GM12892 (cell line): Measurements from ENCODE around the gene DAPK1.

Source experiments
- DNase-seq: peaks from one replicate; pipeline ENCODE4 v3.0.0; 2011; ENCODE audit not compliant: insufficient read length
- FAIRE-seq: peaks from 2 replicates; lab custom pipeline; 2011; peaks lifted over from hg19 to GRCh38; lab: Jason Lieb, UNC
- POLR2A ChIP-seq: IDR thresholded peaks from 2 replicates; pipeline ENCODE4 v1.6.1; 2011; ENCODE audit warnings: low read depth, low read length, control low read depth
- POLR2AphosphoS5 ChIP-seq: IDR thresholded peaks from 2 replicates; pipeline ENCODE4 v1.6.1; 2011; ENCODE audit warnings: low read depth, low read length, control low read depth
- TAF1 ChIP-seq: IDR thresholded peaks from 2 replicates; pipeline ENCODE4 v1.6.1; 2011; ENCODE audit warnings: low read depth, mild to moderate bottlenecking, control low read depth, low read length, borderline replicate concordance

The DAPK1 gene

DNA sequence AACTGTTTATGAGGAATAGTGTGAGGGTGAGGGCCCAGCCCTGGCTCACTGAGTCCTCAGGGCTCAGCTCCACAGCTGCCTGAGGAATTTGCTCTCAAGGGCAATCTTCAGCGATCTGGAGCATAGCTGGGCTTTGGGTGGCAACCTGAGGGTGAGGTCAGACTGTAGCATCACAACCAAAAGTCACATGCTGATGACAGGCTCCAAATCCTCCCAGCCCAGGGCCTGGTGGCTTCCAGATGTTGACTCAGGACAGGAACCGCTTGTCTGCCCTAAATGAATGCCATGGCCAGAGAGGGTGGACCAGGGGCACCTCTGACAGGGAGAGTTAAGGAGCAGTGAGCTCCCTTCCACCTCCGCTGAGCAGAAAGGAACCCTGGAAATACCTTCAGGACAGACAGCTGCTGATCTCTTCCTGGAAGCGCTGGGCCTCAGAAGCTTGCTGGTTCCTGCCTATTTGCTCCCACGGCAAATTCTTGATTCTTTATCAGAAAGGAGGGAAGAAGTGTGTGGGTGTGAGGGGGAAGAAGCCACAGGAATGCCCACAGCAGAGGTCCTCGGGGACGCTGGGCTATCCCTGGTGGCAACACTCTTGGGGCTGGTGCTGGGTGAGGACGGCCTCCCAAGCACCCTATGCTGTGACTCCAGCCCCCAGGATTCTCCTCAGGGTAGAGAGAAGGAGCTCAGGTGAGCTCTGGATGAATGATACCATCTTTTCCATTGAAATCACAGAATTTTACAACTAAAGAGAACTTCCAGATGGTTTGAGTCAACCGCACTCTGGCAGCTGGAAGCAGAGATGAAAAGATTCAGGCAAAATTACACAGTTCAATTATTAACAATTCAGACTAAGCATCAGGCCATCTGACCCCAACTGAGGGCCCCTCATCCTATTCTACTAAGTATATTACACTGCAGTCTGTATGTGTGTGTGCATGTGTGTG is 214.5 kb downstream of the DAPK1 start:
- DNase-seq (no peak), FAIRE-seq (no peak)
- TF ChIP-seq POLR2A, result no peak
- TF ChIP-seq POLR2AphosphoS5, result no peak
- no peak for TF ChIP-seq TAF1

- FAIRE-seq, result no peak
- DNase-seq, result no peak
- TF ChIP-seq TAF1, result no peak
- no peak for TF ChIP-seq POLR2A
- TF ChIP-seq POLR2AphosphoS5, result no peak
Observed at GRCh38 chr9:87712801-87713277, 215.2 kb downstream of the DAPK1 start.

DNA sequence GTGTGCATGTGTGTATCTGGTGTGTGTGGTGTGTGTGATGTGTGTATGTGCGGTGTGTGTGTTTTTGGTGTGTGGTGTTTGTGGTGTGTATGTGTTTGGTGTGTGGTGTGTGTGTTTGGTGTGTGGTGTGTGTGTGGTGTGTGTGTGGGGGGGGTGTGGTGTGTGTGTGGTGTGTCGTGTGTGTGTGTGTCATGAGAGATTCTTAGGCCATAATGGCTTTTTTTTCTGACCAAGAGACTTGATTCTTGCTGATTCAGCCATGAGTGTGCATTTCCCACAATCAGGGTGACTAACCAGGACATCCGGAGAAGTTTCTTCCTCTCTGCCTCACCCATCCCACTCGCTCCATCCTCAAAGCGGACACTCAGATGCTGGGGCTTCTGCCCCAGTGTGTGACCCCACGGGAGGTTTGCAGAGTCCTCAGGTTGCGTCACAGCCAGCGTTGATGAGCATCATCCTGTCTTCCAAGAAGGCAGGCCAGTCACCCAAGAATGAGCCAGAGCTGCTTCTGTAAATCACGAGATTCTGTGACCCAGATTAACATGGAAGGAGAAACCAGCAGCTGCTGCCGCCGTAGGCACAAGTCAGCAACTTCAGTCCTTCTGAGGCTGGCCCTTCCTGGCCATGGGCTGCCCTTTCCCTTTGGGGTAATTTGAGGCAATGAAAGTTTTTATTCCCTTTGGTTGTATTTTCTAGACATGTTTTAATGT is 215.8 kb downstream of the DAPK1 start:
- DNase-seq, result no peak
- no peak for FAIRE-seq

DNA sequence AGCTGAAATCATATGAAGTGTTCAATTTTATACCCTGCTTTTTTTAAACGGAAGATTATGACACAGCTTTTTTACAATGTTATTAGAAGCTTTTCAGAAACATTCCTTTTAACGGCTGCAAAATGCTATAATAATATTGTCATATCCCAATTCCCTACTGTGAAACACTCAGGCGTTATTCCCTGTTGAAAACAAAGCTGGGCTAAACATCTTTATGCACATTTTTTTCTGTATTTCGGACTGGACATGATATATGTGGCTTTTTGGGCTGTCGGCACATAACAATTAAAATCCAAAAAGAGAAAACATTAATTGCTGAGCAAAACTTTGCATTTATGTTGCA is 216.3 kb downstream of the DAPK1 start:
- FAIRE-seq, result no peak
- DNase-seq, result no peak
- TF ChIP-seq TAF1, result no peak
- TF ChIP-seq POLR2AphosphoS5, result no peak
- TF ChIP-seq POLR2A, result no peak

More for the DNA sequence above, 215.8 kb downstream of the DAPK1 start:
- TF ChIP-seq POLR2A (no peak), TAF1 (no peak), POLR2AphosphoS5 (no peak)

DNA sequence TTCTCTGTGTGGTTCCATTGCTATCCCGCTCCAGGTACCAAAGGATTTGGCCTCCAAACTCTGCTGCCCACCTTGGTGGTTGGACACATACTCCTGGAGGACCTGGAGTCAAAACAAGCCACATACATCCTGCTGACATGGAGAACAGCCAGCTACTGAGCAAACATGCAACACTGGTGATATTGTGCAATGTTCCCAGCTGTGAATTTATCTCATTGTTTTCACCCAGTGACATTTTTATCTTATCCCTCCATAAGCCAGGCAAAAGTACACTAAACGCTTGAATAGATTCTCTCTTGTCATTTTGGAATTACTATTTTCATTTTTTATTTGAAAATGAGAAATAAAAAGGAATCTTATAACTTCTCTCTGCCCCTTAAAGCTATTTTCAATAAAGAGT is 217.2 kb downstream of the DAPK1 start:
- DNase-seq (no peak), FAIRE-seq (no peak)
- no peak for TF ChIP-seq POLR2AphosphoS5
- TF ChIP-seq TAF1, result no peak
- no peak for TF ChIP-seq POLR2A

GRCh38 chr9:87716141-87716540 is 218.5 kb downstream of the DAPK1 start:
- no peak for FAIRE-seq
- TF ChIP-seq TAF1 (no peak), POLR2A (no peak), POLR2AphosphoS5 (no peak)
- no peak for DNase-seq

DNA sequence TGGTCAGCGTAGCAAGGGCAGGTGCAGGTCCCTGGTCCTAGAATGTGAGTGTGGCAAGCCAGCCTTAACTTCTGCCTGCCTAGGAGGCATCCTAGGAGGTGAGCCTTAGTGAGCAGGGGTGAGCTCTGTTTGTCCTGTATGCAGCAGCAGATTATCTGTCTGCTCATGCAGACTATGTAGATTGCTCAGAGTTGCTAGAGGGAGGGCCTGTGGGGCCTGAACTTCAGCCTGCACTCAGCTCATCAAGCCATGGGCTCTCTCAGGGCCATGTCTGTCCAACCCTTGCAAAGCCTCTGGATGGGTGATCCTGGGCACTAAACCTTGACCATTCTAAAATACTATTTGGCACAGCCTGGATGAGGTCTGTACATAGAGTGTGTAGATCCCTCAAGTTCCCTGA is 219.8 kb downstream of the DAPK1 start:
- FAIRE-seq (no peak), DNase-seq (no peak)
- TF ChIP-seq TAF1, result no peak
- no peak for TF ChIP-seq POLR2AphosphoS5
- TF ChIP-seq POLR2A, result no peak

DNA sequence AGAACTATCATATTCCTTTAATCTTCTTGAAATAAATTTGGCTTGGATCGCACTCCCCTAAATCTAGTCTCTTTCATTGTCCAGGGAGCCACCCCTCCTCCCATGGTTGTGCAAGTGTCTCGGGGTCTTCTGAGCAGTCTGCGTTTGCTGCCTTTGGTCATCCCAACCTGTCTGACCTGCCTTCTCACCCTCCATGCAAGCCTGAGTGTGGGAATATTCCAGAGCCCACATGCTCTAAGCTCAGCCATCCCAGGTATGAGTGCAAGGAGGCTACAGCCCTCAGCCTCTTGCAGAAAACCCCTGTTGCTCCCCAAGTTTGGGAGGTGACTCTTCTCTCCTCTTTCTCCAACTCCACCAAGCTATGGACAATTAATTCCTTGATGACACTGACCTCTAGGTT is 220.6 kb downstream of the DAPK1 start:
- DNase-seq (no peak), FAIRE-seq (no peak)
- TF ChIP-seq POLR2AphosphoS5, result no peak
- TF ChIP-seq POLR2A, result no peak
- no peak for TF ChIP-seq TAF1

GRCh38 chr9:87718852-87719612 is 221.4 kb downstream of the DAPK1 start:
- FAIRE-seq (no peak), DNase-seq (no peak)
- no peak for TF ChIP-seq POLR2AphosphoS5
- TF ChIP-seq TAF1, result no peak
- TF ChIP-seq POLR2A, result no peak

- TF ChIP-seq POLR2A (no peak), TAF1 (no peak), POLR2AphosphoS5 (no peak)
- DNase-seq, result no peak
- no peak for FAIRE-seq
Observed at GRCh38 chr9:87720173-87720572, 222.5 kb downstream of the DAPK1 start.

GRCh38 chr9:87722393-87723088 is 224.9 kb downstream of the DAPK1 start:
- FAIRE-seq, result no peak
- no peak for TF ChIP-seq TAF1
- no peak for TF ChIP-seq POLR2A
- no peak for TF ChIP-seq POLR2AphosphoS5
- DNase-seq, result no peak
